OCI-LY1 (cell line): ENCODE measurements around the gene FZR1.

Experiments used
- CTCF ChIP-seq: fragments of 200-600 bp; sonication (generic), shearing (Covaris generic); IDR thresholded peaks from 2 replicates; pipeline ENCODE4 v1.5.1; 2017; ENCODE audit warnings: mild to moderate bottlenecking, antibody characterized with exemption, low read length, moderate library complexity, mixed read lengths
- EZH2 ChIP-seq: fragments of 200-600 bp; sonication (generic), shearing (Covaris generic); IDR thresholded peaks from 2 replicates; pipeline ENCODE4 v1.8.0; 2017; ENCODE audit warnings: borderline replicate concordance, mixed run types, mild to moderate bottlenecking, antibody characterized with exemption, low read length, moderate library complexity, mixed read lengths

- TF ChIP-seq CTCF (0 out of 2 replicates have a peak, but pooled peaks have one; percentile 3), EZH2 (no peak)
Measured at GRCh38 chr19:3547767-3548282, 41.7 kb downstream of the FZR1 start.
